NCI-H2029 treated with DMSO at 0.1 percent for 48 hours (cell line): ENCODE data around the gene UBE2S.
"Not testable (repeated sequence)": the region's sequence is repeated elsewhere in the genome, so short reads cannot be mapped to it uniquely, and the experiment has no call there.

ENCODE experiments used
- DNase-seq: peaks from one replicate; lab custom pipeline; 2025; lab: John Stamatoyannopoulos, UW

UBE2S gene

DNA sequence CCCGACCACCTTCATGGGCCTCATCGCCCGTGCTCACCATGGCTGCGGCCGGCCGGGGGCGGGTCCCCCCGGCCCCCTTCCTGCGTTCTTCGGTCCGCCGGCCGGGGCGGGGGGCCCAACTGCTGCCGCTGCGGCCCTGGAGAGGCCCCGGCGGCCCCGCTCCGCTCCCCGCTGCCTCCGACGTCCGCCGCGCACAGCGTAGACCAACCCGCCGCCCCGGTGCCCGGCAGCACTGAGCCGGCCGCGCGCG lies at the start of gene UBE2S:
Gene UBE2S, minus strand, starts transcription at position 239 of the 250 bp plus-strand sequence. Its CDS starts 199 bp downstream, at position 40.
- not testable (repeated sequence) for DNase-seq

- DNase-seq = no peak
Measured at GRCh38 chr19:55456347-55456746, 48.8 kb upstream of the UBE2S start.

GRCh38 chr19:55455576-55456235 lies 48.1 kb upstream of the UBE2S start:
- no peak for DNase-seq

DNA sequence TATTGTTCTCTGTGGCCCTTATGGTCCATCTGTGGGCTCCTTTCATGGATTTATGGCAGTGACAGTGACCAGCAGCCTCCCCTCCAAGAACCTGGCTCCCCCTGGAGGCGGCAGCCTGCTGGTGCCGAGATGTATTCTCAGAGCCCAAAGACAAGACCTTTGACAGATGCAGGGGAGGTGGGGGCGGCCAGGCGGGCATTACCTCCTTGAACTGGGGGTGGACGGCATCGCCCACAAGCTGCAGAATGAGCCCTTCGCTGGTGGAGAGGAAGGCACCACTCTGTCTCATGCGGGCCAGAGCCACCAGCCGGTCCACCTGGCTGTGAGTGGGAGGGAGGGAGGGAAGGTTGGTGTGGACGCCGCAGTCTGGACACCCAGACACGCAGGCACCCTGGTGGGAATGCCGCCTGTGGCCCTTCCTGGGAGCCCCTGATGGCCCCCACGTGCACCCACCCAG lies 47.2 kb upstream of the UBE2S start:
- no peak for DNase-seq

DNA sequence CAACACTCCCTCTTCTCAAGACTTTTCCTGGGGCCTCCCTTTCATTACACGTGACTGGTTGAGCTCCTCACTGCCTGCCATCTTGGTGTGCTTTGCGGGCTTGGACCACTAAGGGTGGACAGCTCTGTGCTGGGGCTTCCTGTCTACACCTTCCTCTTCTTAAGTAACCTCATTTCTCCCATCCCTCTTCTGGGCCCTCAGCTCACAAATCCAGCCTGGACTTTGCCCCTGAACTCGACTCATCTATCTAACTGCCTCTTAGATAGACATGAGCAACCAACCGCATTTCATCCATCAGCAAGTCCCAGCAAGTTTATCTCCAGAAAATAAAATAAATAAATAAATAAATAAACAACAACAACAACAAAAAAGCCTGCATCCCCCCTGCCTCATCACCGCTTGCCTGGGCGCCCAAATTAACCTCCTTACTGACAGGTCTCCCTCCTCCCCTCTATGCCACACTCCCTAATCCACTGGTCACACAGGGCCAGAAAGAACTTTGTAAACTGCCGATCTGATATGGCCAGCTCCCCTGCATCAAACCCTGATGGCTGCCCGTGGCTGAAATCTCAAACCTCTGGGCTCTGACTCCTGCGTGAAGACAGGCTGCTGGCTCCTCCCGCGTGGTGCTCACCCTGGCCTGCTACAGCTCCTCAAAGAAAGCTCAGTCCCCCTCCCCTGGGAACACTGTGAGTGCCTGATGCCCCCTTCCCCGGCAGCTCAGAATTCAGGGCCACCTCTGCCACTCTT lies 46.1 kb upstream of the UBE2S start:
- no peak for DNase-seq

GRCh38 chr19:55452749-55453346 lies 45.3 kb upstream of the UBE2S start:
- DNase-seq = peak; percentile 72

- DNase-seq = no peak
Measured at GRCh38 chr19:55451965-55452748, 44.6 kb upstream of the UBE2S start.

DNA sequence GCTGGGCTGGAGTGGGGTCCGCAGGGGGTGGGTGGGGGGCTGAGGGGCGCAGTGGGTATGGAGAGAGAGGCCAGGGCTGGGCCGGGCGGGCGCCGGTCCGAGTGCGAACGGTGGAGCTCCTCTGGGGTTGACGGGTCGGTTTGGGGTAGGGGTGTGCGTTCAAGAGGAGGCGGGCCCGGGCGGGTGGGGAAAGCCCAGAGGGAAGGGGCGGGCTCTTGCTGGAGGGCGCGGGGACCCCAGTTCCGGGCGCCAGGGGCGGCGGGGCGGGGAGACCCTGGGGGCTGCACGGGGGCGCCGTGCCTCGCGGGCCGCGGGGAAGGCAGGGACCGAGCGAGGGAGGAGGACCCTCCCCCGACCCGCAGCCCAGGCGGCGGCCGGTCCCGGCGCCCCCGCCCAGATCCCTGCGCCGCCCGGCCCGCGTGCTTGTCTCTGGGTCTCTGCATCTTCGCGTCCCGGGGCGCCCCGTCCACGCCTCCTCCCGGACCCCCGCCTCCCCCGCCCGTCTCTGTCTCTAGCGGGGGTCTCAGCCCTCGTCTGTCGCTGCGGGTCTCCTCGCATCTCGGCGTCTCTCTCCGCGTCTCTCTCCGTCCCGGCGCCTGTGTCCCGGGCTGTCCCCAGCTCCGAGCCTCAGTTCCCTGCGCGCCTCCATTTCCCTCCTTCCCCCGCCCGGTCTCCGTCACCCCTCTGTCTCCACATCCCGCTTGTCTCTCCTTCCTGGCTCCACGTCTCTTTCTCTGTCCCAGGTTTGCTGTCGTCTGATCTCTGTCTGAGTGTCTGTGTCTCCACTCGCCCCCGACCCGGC lies 43.8 kb upstream of the UBE2S start:
- no peak for DNase-seq

GRCh38 chr19:55449469-55449868 lies 41.9 kb upstream of the UBE2S start:
- DNase-seq = no peak

DNA sequence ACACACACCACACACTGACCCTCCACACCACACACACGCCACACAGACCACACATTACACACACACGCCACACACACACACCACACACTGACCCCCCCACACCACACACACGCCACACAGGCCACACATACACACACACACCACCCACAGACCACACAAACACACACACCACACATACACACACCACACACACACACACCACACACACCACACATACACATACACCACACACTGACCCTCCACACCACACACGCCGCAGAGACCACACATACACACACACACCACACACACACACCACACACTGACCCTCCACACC lies 40.5 kb upstream of the UBE2S start:
- DNase-seq = not testable (repeated sequence)

DNA sequence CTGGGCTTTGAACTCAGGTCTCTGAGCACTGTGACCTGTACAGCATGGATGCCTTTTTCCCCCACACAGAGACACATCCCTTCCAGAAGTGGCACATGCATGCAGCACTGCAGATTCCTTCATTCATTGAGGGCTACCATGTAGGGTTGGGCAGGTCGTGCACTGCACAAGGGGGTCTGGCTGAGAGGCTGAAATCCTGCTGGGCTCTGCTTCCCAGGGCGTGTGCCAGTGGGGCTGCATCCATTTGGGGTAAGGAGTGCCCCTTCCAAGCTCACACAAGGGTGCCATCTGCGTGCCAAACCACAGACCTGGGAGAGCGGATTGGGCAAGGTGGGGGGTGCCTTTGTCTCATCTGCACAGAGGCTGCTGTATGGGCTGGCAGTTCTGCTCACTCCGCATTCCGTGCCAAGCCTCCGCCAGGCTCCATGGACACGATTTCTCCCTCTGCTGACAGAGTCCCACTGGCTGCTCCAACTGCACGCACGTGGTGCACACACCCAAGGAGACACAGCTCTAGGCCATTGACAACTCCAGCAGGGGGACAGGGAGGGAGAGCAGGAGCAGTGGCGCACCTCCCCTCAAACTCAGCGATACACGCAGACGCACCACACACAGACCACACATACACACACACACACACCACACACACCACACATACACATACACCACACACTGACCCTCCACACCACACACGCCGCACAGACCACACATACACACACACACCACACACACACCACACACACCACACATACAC lies 40.0 kb upstream of the UBE2S start:
- DNase-seq = no peak

- DNase-seq = no peak
Measured at GRCh38 chr19:55446060-55446459, 38.5 kb upstream of the UBE2S start.

- DNase-seq = no peak
Measured at GRCh38 chr19:55444646-55445045, 37.1 kb upstream of the UBE2S start.

- no peak for DNase-seq
Measured at GRCh38 chr19:55443824-55444480, 36.4 kb upstream of the UBE2S start.

- no peak for DNase-seq
Measured at GRCh38 chr19:55443045-55443823, 35.6 kb upstream of the UBE2S start, which contains the start of gene SHISA7. TSS of gene SHISA7 (minus strand) at chr19:55443300. CDS start at chr19:55442863, 437 bp downstream.

DNA sequence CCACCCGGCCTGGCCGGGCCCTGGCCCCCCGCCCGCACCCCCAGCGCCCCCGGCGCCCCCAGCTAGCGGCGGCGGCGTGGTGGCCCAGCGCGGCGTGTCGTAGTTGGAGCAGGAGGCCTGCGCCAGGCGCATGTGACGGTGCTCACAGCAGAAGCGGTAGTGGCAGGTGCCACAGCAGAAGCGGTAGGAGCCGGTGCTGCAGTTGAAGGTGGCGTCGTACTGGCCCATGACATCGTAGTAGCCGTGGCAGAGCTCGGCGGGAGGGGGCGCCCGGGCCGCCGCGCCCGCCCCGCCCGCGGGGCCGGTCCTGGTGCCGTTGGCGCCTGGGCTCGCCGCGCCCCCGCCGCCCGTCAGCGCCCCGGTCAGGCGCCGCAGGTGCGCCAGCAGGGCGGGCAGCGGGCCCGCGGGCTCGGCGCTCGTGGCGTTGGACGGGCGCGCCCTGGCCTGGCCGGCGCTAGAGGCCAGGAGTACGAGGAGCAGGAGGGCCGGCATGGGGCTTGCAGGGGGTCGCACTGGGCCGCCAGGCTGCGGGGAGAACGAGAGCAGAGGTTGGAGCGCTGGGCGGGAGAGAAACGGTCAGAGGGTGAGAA lies 34.9 kb upstream of the UBE2S start:
- no peak for DNase-seq

- DNase-seq = no peak
Measured at GRCh38 chr19:55441692-55442321, 34.2 kb upstream of the UBE2S start.

- no peak for DNase-seq
Measured at GRCh38 chr19:55441319-55441691, 33.7 kb upstream of the UBE2S start.
